H9 (cell line): ENCODE measurements around the gene LRRC7. TPM values are rescaled to one million over a fixed set of nuclear protein-coding genes. Genes with fewer than 3 reads are reported as not detected.

ENCODE experiments used
- DNase-seq: peaks from one replicate; pipeline ENCODE4 v3.0.0-alpha.2; 2017
- H2AFZ ChIP-seq: one replicate; pipeline ENCODE4 v1.6.1; 2013; ENCODE audit warnings: mild to moderate bottlenecking, low read length, control low read depth, moderate library complexity
- H2AK5ac ChIP-seq: 2 replicates; pipeline ENCODE4 v1.6.1; 2013; ENCODE audit warnings: low read length, control low read depth, mixed read lengths; ENCODE audit not compliant: insufficient read length
- H2BK120ac ChIP-seq: one replicate; pipeline ENCODE4 v1.6.1; 2013; ENCODE audit warnings: low read depth, mild to moderate bottlenecking, low read length, control low read depth, inconsistent platforms; ENCODE audit not compliant: poor library complexity, severe bottlenecking
- H2BK12ac ChIP-seq: 2 replicates; pipeline ENCODE4 v1.6.1; 2013; ENCODE audit warnings: low read length, control low read depth, mixed read lengths, low read depth; ENCODE audit not compliant: insufficient read length
- H2BK15ac ChIP-seq: 2 replicates; pipeline ENCODE4 v1.6.1; 2013; ENCODE audit warnings: low read depth, low read length, control low read depth
- H2BK20ac ChIP-seq: one replicate; pipeline ENCODE4 v1.6.1; 2013; ENCODE audit warnings: low read depth, mild to moderate bottlenecking, low read length, control low read depth, inconsistent platforms; ENCODE audit not compliant: poor library complexity, severe bottlenecking
- H2BK5ac ChIP-seq: 2 replicates; pipeline ENCODE4 v1.6.1; 2013; ENCODE audit warnings: low read length, control low read depth, mixed read lengths; ENCODE audit not compliant: insufficient read length
- H3K14ac ChIP-seq: 2 replicates; pipeline ENCODE4 v1.6.1; 2013; ENCODE audit warnings: low read length, control low read depth; ENCODE audit not compliant: insufficient read depth
- H3K18ac ChIP-seq: 2 replicates; pipeline ENCODE4 v1.6.1; 2013; ENCODE audit warnings: low read depth, mild to moderate bottlenecking, mixed read lengths, low read length, control low read depth; ENCODE audit not compliant: insufficient read length
- H3K23ac ChIP-seq: 2 replicates; pipeline ENCODE4 v1.6.1; 2013; ENCODE audit warnings: low read length, control low read depth, mixed read lengths, low read depth; ENCODE audit not compliant: insufficient read length
- H3K23me2 ChIP-seq: 2 replicates; pipeline ENCODE4 v1.6.1; 2013; ENCODE audit warnings: low read depth, mild to moderate bottlenecking, mixed read lengths, low read length, control low read depth; ENCODE audit not compliant: insufficient read length, poor library complexity, severe bottlenecking
- H3K27ac ChIP-seq: 2 replicates; pipeline ENCODE4 v1.5.1; 2013; ENCODE audit warnings: low read length, control low read depth, mixed read lengths, low read depth; ENCODE audit not compliant: insufficient read length
- H3K27me3 ChIP-seq: 2 replicates; pipeline ENCODE4 v1.6.1; 2013; ENCODE audit warnings: low read length, control low read depth, inconsistent platforms; ENCODE audit not compliant: insufficient read depth
- H3K4ac ChIP-seq: 2 replicates; pipeline ENCODE4 v1.6.1; 2013; ENCODE audit warnings: low read depth, mild to moderate bottlenecking, control low read depth, inconsistent platforms, low read length, moderate library complexity
- H3K4me1 ChIP-seq: 2 replicates; pipeline ENCODE4 v1.6.1; 2013; ENCODE audit warnings: low read length, control low read depth, inconsistent platforms; ENCODE audit not compliant: insufficient read depth
- H3K4me2 ChIP-seq: 2 replicates; pipeline ENCODE4 v1.6.1; 2013; ENCODE audit warnings: low read length, control low read depth, mixed read lengths; ENCODE audit not compliant: insufficient read length, insufficient read depth
- H3K56ac ChIP-seq: 2 replicates; pipeline ENCODE4 v1.6.1; 2013; ENCODE audit warnings: low read depth, mild to moderate bottlenecking, mixed read lengths, low read length, control low read depth; ENCODE audit not compliant: insufficient read length
- H3K79me1 ChIP-seq: 2 replicates; pipeline ENCODE4 v1.6.1; 2013; ENCODE audit warnings: low read depth, mild to moderate bottlenecking, moderate library complexity, low read length, control low read depth, inconsistent platforms; ENCODE audit not compliant: insufficient read depth, poor library complexity, severe bottlenecking
- H3K79me2 ChIP-seq: 2 replicates; pipeline ENCODE4 v1.6.1; 2013; ENCODE audit warnings: low read length, control low read depth, inconsistent platforms; ENCODE audit not compliant: insufficient read depth
- H3K9ac ChIP-seq: 2 replicates; pipeline ENCODE4 v1.6.1; 2013; ENCODE audit warnings: low read length, control low read depth, mixed read lengths; ENCODE audit not compliant: insufficient read length; ENCODE audit errors: extremely low read depth
- H3K9me3 ChIP-seq: one replicate; pipeline ENCODE4 v1.6.1; 2013; ENCODE audit warnings: low read depth, low read length, inconsistent platforms; ENCODE audit not compliant: control insufficient read depth
- H3T11ph ChIP-seq: one replicate; pipeline ENCODE4 v1.6.1; 2013; ENCODE audit warnings: mild to moderate bottlenecking, low read length, control low read depth, inconsistent platforms
- H4K20me1 ChIP-seq: one replicate; pipeline ENCODE4 v1.6.1; 2013; ENCODE audit not compliant: control insufficient read depth, insufficient read length, insufficient read depth
- H4K5ac ChIP-seq: 2 replicates; pipeline ENCODE4 v1.6.1; 2013; ENCODE audit warnings: low read depth, mild to moderate bottlenecking, mixed read lengths, low read length, control low read depth; ENCODE audit not compliant: insufficient read length
- H4K8ac ChIP-seq: replicated peaks from 2 replicates; pipeline ENCODE4 v1.6.1; 2013; ENCODE audit warnings: low read length, control low read depth, mixed read lengths, low read depth; ENCODE audit not compliant: insufficient read length
- H4K91ac ChIP-seq: 2 replicates; pipeline ENCODE4 v1.6.1; 2013; ENCODE audit warnings: low read depth, mild to moderate bottlenecking, moderate library complexity, mixed read lengths, low read length, control low read depth; ENCODE audit not compliant: insufficient read length
- H3K27ac Mint-ChIP-seq, 3 experiments: 2 replicates in 2 of 3; 3 replicates in 1 of 3; pipeline ENCODE4 v1.8.0; 2020 to 2021; ENCODE audit warnings: mixed read lengths in 3 of 3, mild to moderate bottlenecking in 1 of 3, moderate library complexity in 1 of 3
- H3K27me3 Mint-ChIP-seq: 2 replicates; pipeline ENCODE4 v1.8.0; 2021; ENCODE audit warnings: low read depth, mild to moderate bottlenecking, moderate library complexity, mixed read lengths
- H3K36me3 Mint-ChIP-seq, 3 experiments: 2 replicates in 2 of 3; 3 replicates in 1 of 3; pipeline ENCODE4 v1.8.0; 2020 to 2021; ENCODE audit warnings: low read depth in 3 of 3, mixed read lengths in 3 of 3; ENCODE audit not compliant: insufficient read depth in 1 of 3
- H3K4me1 Mint-ChIP-seq, 2 experiments: 2 replicates each; pipeline ENCODE4 v1.8.0; 2020; ENCODE audit warnings: mixed read lengths in 2 of 2
- H3K4me3 Mint-ChIP-seq, 2 experiments: 2 replicates in 1 of 2; 3 replicates in 1 of 2; pipeline ENCODE4 v1.8.0; 2020 to 2021; ENCODE audit warnings: mild to moderate bottlenecking in 2 of 2, mixed read lengths in 2 of 2, moderate library complexity in 1 of 2
- H3K9me3 Mint-ChIP-seq, 2 experiments: 2 replicates in 1 of 2; 3 replicates in 1 of 2; pipeline ENCODE4 v1.8.0; 2020; ENCODE audit warnings: mild to moderate bottlenecking in 2 of 2, mixed read lengths in 2 of 2, moderate library complexity in 1 of 2
- total RNA-seq: library from RNA; stranded (reverse); gene quantifications from 2 replicates; pipeline ENCODE4 v1.2.1, GENCODE V29; 2021
- TF ChIP-seq, protein P1 (sequence below): fragments of 200-600 bp; sonication (generic); conservative IDR thresholded peaks from 3 replicates; pipeline ENCODE4 v1.8.0; 2021; ENCODE audit warnings: antibody characterized with exemption, mild to moderate bottlenecking

LRRC7 gene
- total RNA-seq, 1 experiment from 2014 or later, result not detected

DNA sequence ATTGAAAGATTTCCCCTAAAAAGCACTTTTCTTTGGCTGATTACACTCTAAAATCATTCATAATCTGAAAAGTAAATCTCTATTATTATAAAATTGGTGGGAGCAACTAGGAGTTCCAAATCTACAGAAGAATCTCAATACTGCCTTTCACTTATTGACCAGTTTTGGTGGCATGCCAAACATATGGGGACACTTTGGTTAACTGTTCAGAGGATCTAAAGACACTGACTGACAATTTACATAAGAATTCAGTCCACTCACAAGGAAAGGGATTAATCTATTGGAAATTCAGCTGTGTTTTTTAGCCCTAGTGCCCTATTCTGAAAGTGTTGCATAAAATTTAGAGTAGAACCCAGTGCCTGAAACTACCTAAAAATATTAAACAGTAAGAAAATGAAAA is 524.1 kb downstream of the LRRC7 start:
- H3K4me3 Mint-ChIP-seq, result no peak overlapping the region
- no peak overlapping the region for H4K5ac ChIP-seq
- H2AFZ ChIP-seq, result no peak overlapping the region

More for the DNA sequence above, 524.1 kb downstream of the LRRC7 start:
- H2BK20ac ChIP-seq, result no peak overlapping the region
- H4K20me1 ChIP-seq, result no peaks in the 10 kb centered on the region
- no peak overlapping the region for H3K27ac ChIP-seq
- TF ChIP-seq, protein P1, sequence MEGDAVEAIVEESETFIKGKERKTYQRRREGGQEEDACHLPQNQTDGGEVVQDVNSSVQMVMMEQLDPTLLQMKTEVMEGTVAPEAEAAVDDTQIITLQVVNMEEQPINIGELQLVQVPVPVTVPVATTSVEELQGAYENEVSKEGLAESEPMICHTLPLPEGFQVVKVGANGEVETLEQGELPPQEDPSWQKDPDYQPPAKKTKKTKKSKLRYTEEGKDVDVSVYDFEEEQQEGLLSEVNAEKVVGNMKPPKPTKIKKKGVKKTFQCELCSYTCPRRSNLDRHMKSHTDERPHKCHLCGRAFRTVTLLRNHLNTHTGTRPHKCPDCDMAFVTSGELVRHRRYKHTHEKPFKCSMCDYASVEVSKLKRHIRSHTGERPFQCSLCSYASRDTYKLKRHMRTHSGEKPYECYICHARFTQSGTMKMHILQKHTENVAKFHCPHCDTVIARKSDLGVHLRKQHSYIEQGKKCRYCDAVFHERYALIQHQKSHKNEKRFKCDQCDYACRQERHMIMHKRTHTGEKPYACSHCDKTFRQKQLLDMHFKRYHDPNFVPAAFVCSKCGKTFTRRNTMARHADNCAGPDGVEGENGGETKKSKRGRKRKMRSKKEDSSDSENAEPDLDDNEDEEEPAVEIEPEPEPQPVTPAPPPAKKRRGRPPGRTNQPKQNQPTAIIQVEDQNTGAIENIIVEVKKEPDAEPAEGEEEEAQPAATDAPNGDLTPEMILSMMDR, result no peak
- H4K91ac ChIP-seq, result no peak overlapping the region
- no peaks in the 10 kb centered on the region for H3K27me3 Mint-ChIP-seq
- no peak overlapping the region for H2BK15ac ChIP-seq
- no peak overlapping the region for H3K4ac ChIP-seq
- H3K27ac Mint-ChIP-seq, result no peak overlapping the region
- no peak overlapping the region for H3K18ac ChIP-seq
- peaks cover 5 to 7% of the 10 kb centered on the region in 2 experiments; a peak in 3 of 4 replicates for H3K4me1 Mint-ChIP-seq
- no peak overlapping the region for H2AK5ac ChIP-seq
- H3K23ac ChIP-seq, result no peak overlapping the region
- H3K4me2 ChIP-seq, result no peak overlapping the region
- no peak overlapping the region for H2BK12ac ChIP-seq
- no peaks in the 10 kb centered on the region for H3K79me1 ChIP-seq
- no peak for DNase-seq
- no peak overlapping the region for H2BK5ac ChIP-seq
- no peak overlapping the region for H3K14ac ChIP-seq
- no peak overlapping the region for H3K56ac ChIP-seq
- no peak overlapping the region for H3T11ph ChIP-seq
- no peaks in the 10 kb centered on the region for H3K4me1 ChIP-seq
- H3K9me3 ChIP-seq, result no peaks in the 10 kb centered on the region
- no peaks in the 10 kb centered on the region for H3K23me2 ChIP-seq
- no peak overlapping the region for H3K9ac ChIP-seq
- H2BK120ac ChIP-seq, result no peak overlapping the region
- H4K8ac ChIP-seq, result no peak overlapping the region
- H3K36me3 Mint-ChIP-seq, result no peaks in the 10 kb centered on the region
- no peaks in the 10 kb centered on the region for H3K27me3 ChIP-seq
- no peaks in the 10 kb centered on the region for H3K9me3 Mint-ChIP-seq
- no peaks in the 10 kb centered on the region for H3K79me2 ChIP-seq
